ENCODE data around the gene TMEM44. TPM values are rescaled to one million over a fixed set of nuclear protein-coding genes. Genes with fewer than 3 reads are reported as not detected.
"Not testable (repeated sequence)": the region's sequence is repeated elsewhere in the genome, so short reads cannot be mapped to it uniquely, and the experiment has no call there.

TMEM44 gene
- total RNA-seq, 3 donors from 2014 or later, result 1.1 to 2.4 (median 2.0) TPM

DNA sequence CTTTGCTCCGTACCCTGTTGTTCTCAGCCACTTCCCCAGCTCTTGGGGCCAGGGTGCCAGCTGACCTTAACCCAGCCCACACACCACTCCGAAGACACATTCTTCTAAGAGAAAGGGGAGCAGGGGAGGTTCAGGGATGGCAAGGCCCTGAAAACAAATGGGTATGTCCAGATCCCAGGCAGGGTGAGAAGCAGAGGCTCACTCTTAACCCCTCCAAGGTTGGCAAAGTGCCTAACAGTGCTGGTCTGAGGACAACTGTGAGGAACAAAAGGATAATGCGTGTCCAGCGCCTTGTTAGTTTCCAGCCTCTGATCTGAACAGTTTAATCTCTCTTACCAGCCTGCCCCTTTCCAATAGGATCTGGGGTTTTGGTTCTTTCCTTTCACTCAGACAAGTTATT lies 1.5 kb downstream of the TMEM44 start:
- Mint-ChIP-seq H3K27me3 (ENCODE audit: low read depth) (no peaks in the 10 kb centered on the region), H3K9me3 (no peaks in the 10 kb centered on the region), H3K4me3 (peak overlapping the region; percentile 81), H3K4me1 (ENCODE audit: low read depth) (peaks cover 4% of the 10 kb centered on the region), H3K36me3 (ENCODE audit: insufficient read depth) (no peaks in the 10 kb centered on the region)
- no peak for DNase-seq
- no peak for ATAC-seq

DNA sequence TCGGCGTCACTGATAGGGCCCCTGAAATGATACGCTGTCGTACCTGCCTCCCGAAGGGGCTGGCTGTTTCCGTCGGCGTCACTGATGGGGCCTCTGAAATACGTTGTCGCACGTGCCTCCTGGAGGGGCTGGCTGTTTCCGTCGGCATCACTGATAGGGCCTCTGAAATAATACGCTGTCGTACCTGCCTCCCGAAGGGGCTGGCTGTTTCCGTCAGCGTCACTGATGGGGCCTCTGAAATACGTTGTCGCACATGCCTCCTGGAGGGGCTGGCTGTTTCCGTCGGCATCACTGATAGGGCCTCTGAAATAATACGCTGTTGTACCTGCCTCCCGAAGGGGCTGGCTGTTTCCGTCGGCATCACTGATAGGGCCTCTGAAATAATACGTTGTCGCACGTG lies 2.5 kb downstream of the TMEM44 start:
- ATAC-seq; H3K4me1 Mint-ChIP-seq (ENCODE audit: low read depth); H3K4me3 Mint-ChIP-seq; DNase-seq; H3K36me3 Mint-ChIP-seq (ENCODE audit: insufficient read depth); H3K27me3 Mint-ChIP-seq (ENCODE audit: low read depth); H3K9me3 Mint-ChIP-seq: not testable (repeated sequence)

- no peak for ATAC-seq
- no peaks in the 10 kb centered on the region for H3K9me3 Mint-ChIP-seq
- H3K4me3 Mint-ChIP-seq, result no peak overlapping the region
- no peaks in the 10 kb centered on the region for H3K36me3 Mint-ChIP-seq (ENCODE audit: insufficient read depth)
- H3K27me3 Mint-ChIP-seq (ENCODE audit: low read depth), result no peaks in the 10 kb centered on the region
- no peak for DNase-seq
- H3K4me1 Mint-ChIP-seq (ENCODE audit: low read depth), result no peaks in the 10 kb centered on the region
Measured at GRCh38 chr3:194624956-194625355, 8.3 kb downstream of the TMEM44 start.

DNA sequence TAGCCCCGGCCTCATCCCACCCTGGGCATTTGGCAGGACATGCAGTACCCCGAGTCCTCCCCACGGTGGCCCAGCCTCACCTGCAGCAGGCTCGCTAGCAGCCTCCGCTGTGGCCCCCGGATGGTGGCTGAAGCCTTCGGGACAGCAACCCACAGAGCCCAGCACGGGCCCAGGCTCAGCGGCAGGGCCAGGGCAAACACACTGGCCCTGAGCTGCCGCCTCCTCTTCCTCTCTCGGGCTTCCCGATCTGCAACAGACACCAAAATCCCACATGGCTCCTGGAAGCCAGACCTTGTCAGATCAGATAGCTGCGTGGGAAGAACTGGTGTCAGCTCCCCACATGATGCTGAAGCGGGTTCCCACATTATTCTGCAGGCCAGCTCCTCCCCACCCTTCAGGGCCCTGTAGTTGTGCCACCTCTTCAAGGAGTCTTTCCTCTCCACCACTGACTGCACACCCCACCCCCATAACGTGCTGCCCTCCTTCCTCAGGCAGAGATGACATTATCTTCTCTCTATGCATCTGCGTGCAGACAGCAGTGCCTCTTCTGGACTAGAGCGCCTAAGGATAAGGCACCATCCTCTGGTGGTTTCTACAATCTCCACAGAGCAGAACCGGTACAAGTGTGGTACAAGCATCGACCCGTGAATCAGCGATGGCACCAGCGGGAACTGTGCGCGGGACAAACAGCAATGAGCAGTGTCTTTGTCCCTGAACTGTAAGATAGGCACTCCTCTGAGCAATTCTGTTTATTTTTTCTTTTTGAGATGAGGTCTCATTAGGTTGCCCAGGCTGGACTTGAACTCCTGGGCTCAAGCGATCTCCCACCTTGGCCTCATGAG lies 9.5 kb downstream of the TMEM44 start:
- DNase-seq, result no peak
- H3K27me3 Mint-ChIP-seq (ENCODE audit: low read depth), result no peaks in the 10 kb centered on the region
- no peaks in the 10 kb centered on the region for H3K4me1 Mint-ChIP-seq (ENCODE audit: low read depth)
- no peaks in the 10 kb centered on the region for H3K36me3 Mint-ChIP-seq (ENCODE audit: insufficient read depth)
- H3K9me3 Mint-ChIP-seq, result no peaks in the 10 kb centered on the region
- H3K4me3 Mint-ChIP-seq, result no peak overlapping the region
- no peak for ATAC-seq

DNA sequence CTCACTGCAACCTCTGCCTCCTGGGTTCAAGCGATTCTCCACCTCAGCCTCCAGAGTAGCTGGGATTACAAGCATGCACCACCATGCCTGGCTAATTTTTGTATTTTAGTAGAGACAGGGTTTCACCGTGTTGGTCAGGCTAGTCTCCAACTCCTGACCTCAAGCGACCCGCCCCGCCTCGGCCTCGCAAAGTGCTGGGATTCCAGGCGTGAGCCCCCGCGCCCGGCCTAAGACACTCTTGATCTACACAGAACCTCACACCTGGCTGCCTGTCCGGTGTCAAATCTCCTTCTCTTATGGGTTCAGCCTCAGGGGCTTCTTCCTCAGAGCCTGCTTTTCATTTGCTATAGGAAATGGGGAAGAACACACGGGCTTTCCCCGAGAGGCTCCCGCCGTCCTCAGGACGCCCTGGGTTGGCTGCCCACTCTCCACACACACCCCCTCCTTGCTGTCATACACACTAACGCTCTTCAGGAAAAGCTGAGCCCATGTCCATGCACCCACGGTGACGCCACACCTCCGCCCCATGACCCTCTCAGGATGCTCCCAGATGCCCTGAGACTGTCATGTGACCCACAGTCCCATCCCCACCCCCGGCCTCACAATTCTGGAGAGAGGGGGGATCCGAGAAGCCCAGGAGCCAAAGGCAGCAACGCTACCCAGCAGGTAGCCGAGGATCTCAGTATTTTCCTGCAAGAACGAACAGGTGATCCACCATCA lies 10.4 kb downstream of the TMEM44 start:
- ATAC-seq, result no peak
- Mint-ChIP-seq H3K9me3 (no peaks in the 10 kb centered on the region), H3K4me1 (ENCODE audit: low read depth) (no peaks in the 10 kb centered on the region), H3K36me3 (ENCODE audit: insufficient read depth) (no peaks in the 10 kb centered on the region), H3K27me3 (ENCODE audit: low read depth) (no peaks in the 10 kb centered on the region), H3K4me3 (no peak overlapping the region)
- no peak for DNase-seq

DNA sequence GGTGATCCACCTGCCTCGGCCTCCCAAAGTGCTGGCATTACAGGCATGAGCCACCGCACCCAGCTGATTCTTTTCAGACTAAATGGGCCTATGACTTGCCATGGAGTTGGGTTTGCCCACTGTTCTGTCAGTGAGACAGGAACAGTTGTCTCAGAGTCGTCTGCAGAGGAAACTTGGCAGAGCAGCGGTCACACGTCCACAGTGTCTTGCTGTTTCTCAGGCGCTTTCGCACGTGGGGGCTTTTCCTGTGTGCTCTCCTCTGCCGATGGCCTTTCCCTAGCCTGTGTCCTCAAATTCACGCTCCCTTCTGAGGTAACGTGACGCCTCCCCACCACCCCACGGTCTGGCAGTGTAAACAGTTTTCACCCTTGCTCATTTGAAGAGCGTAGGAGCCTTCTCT lies 11.3 kb downstream of the TMEM44 start:
- Mint-ChIP-seq H3K4me1 (ENCODE audit: low read depth) (no peaks in the 10 kb centered on the region), H3K36me3 (ENCODE audit: insufficient read depth) (no peaks in the 10 kb centered on the region), H3K9me3 (no peaks in the 10 kb centered on the region), H3K27me3 (ENCODE audit: low read depth) (no peaks in the 10 kb centered on the region), H3K4me3 (no peak overlapping the region)
- no peak for ATAC-seq
- DNase-seq, result no peak

GRCh38 chr3:194620196-194620595 lies 13.0 kb downstream of the TMEM44 start:
- Mint-ChIP-seq H3K4me1 (ENCODE audit: low read depth) (no peaks in the 10 kb centered on the region), H3K9me3 (no peaks in the 10 kb centered on the region), H3K4me3 (no peak overlapping the region), H3K27me3 (ENCODE audit: low read depth) (no peaks in the 10 kb centered on the region), H3K36me3 (ENCODE audit: insufficient read depth) (no peaks in the 10 kb centered on the region)
- DNase-seq, result no peak
- no peak for ATAC-seq

DNA sequence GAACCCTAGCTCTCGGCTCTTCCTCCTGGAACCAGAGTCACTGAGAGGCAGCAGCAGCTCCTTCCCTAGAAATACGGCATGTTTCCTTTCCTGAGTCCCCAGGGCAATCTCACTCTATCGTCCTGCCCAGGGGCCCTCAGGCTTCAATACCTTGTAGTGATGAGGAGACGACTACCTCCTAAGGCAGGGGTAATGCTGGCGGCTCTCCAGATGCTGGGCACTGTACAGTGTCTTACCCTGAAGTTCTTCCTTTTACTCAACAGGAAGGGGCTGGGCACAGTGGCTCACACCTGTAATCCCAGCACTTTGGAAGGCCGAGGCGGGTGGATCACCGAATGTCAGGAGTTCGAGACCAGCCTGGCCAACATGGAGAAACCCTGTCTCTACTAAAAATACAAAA lies 13.5 kb downstream of the TMEM44 start:
- Mint-ChIP-seq H3K4me3 (no peak overlapping the region), H3K4me1 (ENCODE audit: low read depth) (no peaks in the 10 kb centered on the region), H3K36me3 (ENCODE audit: insufficient read depth) (no peaks in the 10 kb centered on the region), H3K9me3 (no peaks in the 10 kb centered on the region), H3K27me3 (ENCODE audit: low read depth) (no peaks in the 10 kb centered on the region)
- ATAC-seq, result no peak
- DNase-seq, result no peak

DNA sequence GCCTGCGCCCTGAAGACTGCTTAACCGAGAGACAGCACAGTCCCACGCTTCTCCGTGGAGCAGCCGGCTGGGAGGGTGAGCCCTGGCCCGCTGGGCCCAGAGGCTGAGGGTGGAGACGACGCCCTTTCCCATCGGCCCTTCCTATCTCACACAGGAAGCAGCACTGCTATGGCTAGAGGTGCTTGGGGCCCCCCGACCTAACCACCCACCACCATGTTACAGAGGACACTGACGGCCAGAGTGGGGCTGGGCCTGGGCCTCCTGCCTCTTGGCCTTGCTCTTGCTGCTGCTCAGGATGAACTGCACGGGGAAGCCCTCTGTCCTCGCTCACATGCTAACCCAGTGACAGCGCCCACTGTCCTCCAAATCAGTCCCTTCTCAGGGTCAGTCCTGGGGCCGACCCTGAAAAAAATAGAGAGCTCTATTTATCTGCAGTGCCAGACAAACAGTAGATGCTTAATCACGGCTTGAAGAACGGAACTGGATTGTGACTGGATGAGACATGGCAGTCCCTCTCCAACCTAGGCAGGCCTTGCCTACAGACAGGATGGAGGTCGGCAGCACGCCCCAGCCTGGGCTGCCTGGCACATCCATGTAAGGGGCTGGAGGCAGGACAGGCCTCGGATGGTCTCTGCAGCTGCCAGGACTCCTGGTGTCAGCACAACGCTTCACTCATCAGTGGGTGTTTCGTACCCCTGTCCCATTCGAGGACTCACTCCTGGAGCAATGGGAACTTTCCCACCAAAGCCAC lies 14.2 kb downstream of the TMEM44 start:
- no peak for ATAC-seq
- no peak overlapping the region for H3K4me3 Mint-ChIP-seq
- DNase-seq, result no peak
- H3K36me3 Mint-ChIP-seq (ENCODE audit: insufficient read depth), result no peaks in the 10 kb centered on the region
- H3K9me3 Mint-ChIP-seq, result no peaks in the 10 kb centered on the region
- no peaks in the 10 kb centered on the region for H3K4me1 Mint-ChIP-seq (ENCODE audit: low read depth)
- H3K27me3 Mint-ChIP-seq (ENCODE audit: low read depth), result no peaks in the 10 kb centered on the region

DNA sequence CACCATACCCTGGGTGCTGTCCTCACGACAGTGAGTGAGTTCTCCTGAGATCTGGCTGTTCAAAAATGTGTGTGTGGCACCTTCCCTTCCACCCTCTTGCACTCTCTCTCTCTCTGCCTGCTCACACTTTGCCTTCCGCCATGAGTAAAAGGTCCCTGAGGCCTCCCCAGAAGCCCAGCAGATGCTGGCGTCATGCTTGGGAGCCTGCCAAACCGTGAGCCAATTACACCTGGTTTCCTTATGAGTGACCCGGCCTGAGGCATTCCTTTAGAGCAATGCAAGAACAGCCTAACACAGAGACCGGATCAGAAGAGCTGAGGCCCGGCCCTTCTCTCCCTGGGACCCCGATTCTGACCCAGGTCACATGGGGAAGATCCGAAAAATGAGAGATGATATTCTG lies 15.4 kb downstream of the TMEM44 start:
- no peaks in the 10 kb centered on the region for H3K4me1 Mint-ChIP-seq (ENCODE audit: low read depth)
- no peaks in the 10 kb centered on the region for H3K36me3 Mint-ChIP-seq (ENCODE audit: insufficient read depth)
- ATAC-seq (no peak), DNase-seq (no peak)
- H3K27me3 Mint-ChIP-seq (ENCODE audit: low read depth), result no peaks in the 10 kb centered on the region
- H3K9me3 Mint-ChIP-seq, result no peaks in the 10 kb centered on the region
- H3K4me3 Mint-ChIP-seq, result no peak overlapping the region

DNA sequence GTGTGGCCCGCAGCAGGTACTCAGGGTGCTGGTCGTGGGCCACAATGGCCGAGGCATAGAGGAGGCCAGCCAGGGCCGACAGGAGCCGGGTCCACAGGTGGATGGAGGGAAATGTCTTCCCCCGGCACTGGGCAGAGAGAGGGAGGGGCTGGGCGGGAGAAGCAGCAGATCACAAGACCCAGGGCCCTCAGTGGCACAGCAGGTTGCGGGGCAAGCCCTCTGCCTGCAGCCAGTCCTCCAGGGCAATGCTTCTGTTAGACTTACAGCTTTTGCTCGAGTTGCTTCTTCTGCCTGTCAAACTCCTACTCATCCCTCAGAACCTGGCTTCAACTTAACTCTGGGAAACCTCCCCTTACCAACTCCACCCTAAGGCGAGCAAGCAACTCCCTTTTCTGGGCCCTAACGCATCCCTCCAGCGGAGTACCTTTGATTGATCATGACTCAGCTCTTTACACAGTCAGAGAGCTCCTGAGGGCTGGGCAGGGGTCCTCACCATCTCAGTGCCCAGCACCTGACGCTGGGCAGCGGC lies 16.0 kb downstream of the TMEM44 start:
- Mint-ChIP-seq H3K36me3 (ENCODE audit: insufficient read depth) (no peaks in the 10 kb centered on the region), H3K4me1 (ENCODE audit: low read depth) (no peaks in the 10 kb centered on the region), H3K9me3 (no peaks in the 10 kb centered on the region), H3K27me3 (ENCODE audit: low read depth) (no peaks in the 10 kb centered on the region), H3K4me3 (no peak overlapping the region)
- ATAC-seq (no peak), DNase-seq (no peak)

DNA sequence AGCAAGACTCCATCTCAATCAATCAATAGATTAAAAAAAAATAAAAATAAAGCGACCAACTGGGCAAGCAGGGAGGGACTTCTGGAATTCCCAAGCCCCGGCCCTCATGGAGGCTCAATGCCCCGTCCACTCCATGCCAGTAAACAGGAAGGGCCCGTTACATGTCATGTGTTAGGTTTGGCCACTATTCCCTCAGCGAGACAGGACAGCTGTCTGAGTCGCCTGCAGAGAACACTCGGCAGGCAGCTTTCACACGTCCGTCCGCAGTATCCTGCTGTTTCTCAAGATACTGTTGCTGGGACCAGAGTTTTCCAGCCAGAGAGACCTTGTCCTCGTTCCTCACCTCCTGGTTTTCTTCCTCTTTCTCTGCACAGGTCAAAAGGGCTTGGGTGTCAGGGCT lies 18.0 kb downstream of the TMEM44 start:
- DNase-seq (no peak), ATAC-seq (no peak)
- Mint-ChIP-seq H3K4me1 (ENCODE audit: low read depth) (no peaks in the 10 kb centered on the region), H3K4me3 (no peak overlapping the region), H3K9me3 (no peaks in the 10 kb centered on the region), H3K36me3 (ENCODE audit: insufficient read depth) (no peaks in the 10 kb centered on the region), H3K27me3 (ENCODE audit: low read depth) (no peaks in the 10 kb centered on the region)

- H3K9me3 Mint-ChIP-seq, result no peaks in the 10 kb centered on the region
- no peaks in the 10 kb centered on the region for H3K27me3 Mint-ChIP-seq (ENCODE audit: low read depth)
- no peak overlapping the region for H3K4me3 Mint-ChIP-seq
- H3K36me3 Mint-ChIP-seq (ENCODE audit: insufficient read depth), result no peaks in the 10 kb centered on the region
- DNase-seq (no peak), ATAC-seq (no peak)
- no peaks in the 10 kb centered on the region for H3K4me1 Mint-ChIP-seq (ENCODE audit: low read depth)
Measured at GRCh38 chr3:194612221-194612620, 21.0 kb downstream of the TMEM44 start.

- Mint-ChIP-seq H3K36me3 (ENCODE audit: insufficient read depth) (no peaks in the 10 kb centered on the region), H3K4me1 (ENCODE audit: low read depth) (no peaks in the 10 kb centered on the region), H3K9me3 (no peaks in the 10 kb centered on the region), H3K27me3 (ENCODE audit: low read depth) (no peaks in the 10 kb centered on the region), H3K4me3 (no peak overlapping the region)
- ATAC-seq, result no peak
- DNase-seq, result no peak
Measured at GRCh38 chr3:194610689-194611088, 22.5 kb downstream of the TMEM44 start.

Measured in activated T-cell treated with anti-CD3 and anti-CD28 coated beads, Interleukin-2, amount 50 U/mL, for 4 hours (primary cell).